ENCODE measurements around the gene GCC2. TPM values are rescaled to one million over a fixed set of nuclear protein-coding genes. Genes with fewer than 3 reads are reported as not detected.
"Not testable (repeated sequence)": the region's sequence is repeated elsewhere in the genome, so short reads cannot be mapped to it uniquely, and the experiment has no call there.

Gene GCC2
- total and polyA plus RNA-seq, 2 experiments from 2014 or later, result 39.4 to 48.1 TPM

GRCh38 chr2:108449410-108450130 lies 564 bp downstream of the GCC2 start:
- TF ChIP-seq CTCF (IDR thresholded peaks at IDR 0.05; ENCODE audit: poor library complexity) (no peak), EZH2 (IDR thresholded peaks at IDR 0.05; ENCODE audit: borderline replicate concordance) (no peak), EZH2phosphoT487 (IDR thresholded peaks at IDR 0.05; ENCODE audit: low read depth, severe bottlenecking, unreplicated experiment) (no peak)
- Histone ChIP-seq H3K27me3 (no peaks in the 10 kb centered on the region), H3K36me3 (replicated peaks; ENCODE audit: insufficient read depth, low read depth) (no peaks in the 10 kb centered on the region), H3K4me3 (peak overlapping the region; percentile 59), H3K4me1 (ENCODE audit: insufficient read depth) (peaks cover 6% of the 10 kb centered on the region), H3K9me2 (replicated peaks; ENCODE audit: insufficient read depth) (no peaks in the 10 kb centered on the region), H3K4me2 (peak overlapping the region; percentile 85), H4K20me1 (ENCODE audit: insufficient read depth, poor library complexity, severe bottlenecking) (no peaks in the 10 kb centered on the region), H3K27ac (peak overlapping the region; percentile 96), H3K9me3 (ENCODE audit: low read depth) (no peaks in the 10 kb centered on the region), H3K79me2 (peaks cover 40% of the 10 kb centered on the region), H2AFZ (peak overlapping the region; percentile 61)
- peak; percentile 36 for DNase-seq (ENCODE audit: low spot score)
- WGBS (ENCODE audit: low lambda C conversion rate, missing lambda C conversion rate), result 2% methylated on average over 20 of the region's 20 CpGs

DNA sequence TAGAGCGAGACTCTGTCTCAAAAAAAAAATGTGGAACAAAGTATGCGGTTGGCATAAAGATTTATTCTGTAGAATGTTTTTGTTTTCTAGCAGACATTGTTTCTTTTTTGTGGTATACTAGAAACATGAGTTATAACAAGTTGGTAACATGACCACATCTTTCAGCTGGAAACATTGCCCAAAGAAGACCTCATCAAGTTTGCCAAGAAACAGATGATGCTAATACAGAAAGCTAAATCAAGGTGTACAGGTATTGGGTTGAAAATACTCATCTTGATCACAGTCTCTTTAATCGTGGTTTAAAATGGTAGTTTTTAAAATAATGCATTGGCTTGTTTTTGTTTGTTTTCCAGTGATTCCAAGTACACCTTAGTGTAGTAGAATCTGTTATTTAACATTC lies 1.9 kb downstream of the GCC2 start:
- WGBS (ENCODE audit: low lambda C conversion rate, missing lambda C conversion rate), result 97% methylated on average over 3 of the region's 3 CpGs
- H3K27ac ChIP-seq, result peak overlapping the region; percentile 96
- H3K4me2 ChIP-seq, result peak overlapping the region; percentile 85

GRCh38 chr2:108451976-108452375 lies 3.0 kb downstream of the GCC2 start:
- DNase-seq (ENCODE audit: low spot score), result no peak
- peaks cover 5% of the 10 kb centered on the region for H3K9me3 ChIP-seq (ENCODE audit: low read depth)
- peaks cover 6% of the 10 kb centered on the region for H3K4me1 ChIP-seq (ENCODE audit: insufficient read depth)
- no peak overlapping the region for H3K27ac ChIP-seq
- H3K36me3 ChIP-seq (replicated peaks; ENCODE audit: insufficient read depth, low read depth), result no peaks in the 10 kb centered on the region
- H3K4me3 ChIP-seq, result no peak overlapping the region
- TF ChIP-seq EZH2phosphoT487 (IDR thresholded peaks at IDR 0.05; ENCODE audit: low read depth, severe bottlenecking, unreplicated experiment) (no peak), CTCF (IDR thresholded peaks at IDR 0.05; ENCODE audit: poor library complexity) (no peak), EZH2 (IDR thresholded peaks at IDR 0.05; ENCODE audit: borderline replicate concordance) (no peak)
- H4K20me1 ChIP-seq (ENCODE audit: insufficient read depth, poor library complexity, severe bottlenecking), result no peaks in the 10 kb centered on the region
- no peak overlapping the region for H3K4me2 ChIP-seq
- H2AFZ ChIP-seq, result no peak overlapping the region
- WGBS (ENCODE audit: low lambda C conversion rate, missing lambda C conversion rate), result 97% methylated on average over 4 of the region's 4 CpGs
- peaks cover 63% of the 10 kb centered on the region for H3K79me2 ChIP-seq
- no peaks in the 10 kb centered on the region for H3K27me3 ChIP-seq
- no peaks in the 10 kb centered on the region for H3K9me2 ChIP-seq (replicated peaks; ENCODE audit: insufficient read depth)

More for the DNA sequence above, 1.9 kb downstream of the GCC2 start:
- Histone ChIP-seq H3K27me3 (no peaks in the 10 kb centered on the region), H3K9me2 (replicated peaks; ENCODE audit: insufficient read depth) (no peaks in the 10 kb centered on the region), H4K20me1 (ENCODE audit: insufficient read depth, poor library complexity, severe bottlenecking) (no peaks in the 10 kb centered on the region), H3K4me3 (no peak overlapping the region), H2AFZ (no peak overlapping the region), H3K4me1 (ENCODE audit: insufficient read depth) (peaks cover 6% of the 10 kb centered on the region), H3K79me2 (peaks cover 53% of the 10 kb centered on the region), H3K36me3 (replicated peaks; ENCODE audit: insufficient read depth, low read depth) (no peaks in the 10 kb centered on the region), H3K9me3 (ENCODE audit: low read depth) (peaks cover 5% of the 10 kb centered on the region)
- TF ChIP-seq EZH2 (IDR thresholded peaks at IDR 0.05; ENCODE audit: borderline replicate concordance), result no peak
- TF ChIP-seq CTCF (IDR thresholded peaks at IDR 0.05; ENCODE audit: poor library complexity), result no peak
- no peak for TF ChIP-seq EZH2phosphoT487 (IDR thresholded peaks at IDR 0.05; ENCODE audit: low read depth, severe bottlenecking, unreplicated experiment)
- DNase-seq (ENCODE audit: low spot score), result no peak

GRCh38 chr2:108453530-108453929 lies 4.5 kb downstream of the GCC2 start:
- not testable (repeated sequence) for H3K27ac ChIP-seq; H3K4me1 ChIP-seq (ENCODE audit: insufficient read depth); H3K4me3 ChIP-seq; DNase-seq (ENCODE audit: low spot score); H3K27me3 ChIP-seq; H3K36me3 ChIP-seq (replicated peaks; ENCODE audit: insufficient read depth, low read depth); H3K9me2 ChIP-seq (replicated peaks; ENCODE audit: insufficient read depth); H3K4me2 ChIP-seq; H2AFZ ChIP-seq; H4K20me1 ChIP-seq (ENCODE audit: insufficient read depth, poor library complexity, severe bottlenecking)
- Histone ChIP-seq H3K79me2 (peaks cover 78% of the 10 kb centered on the region), H3K9me3 (ENCODE audit: low read depth) (peaks cover 12% of the 10 kb centered on the region)
- WGBS (ENCODE audit: low lambda C conversion rate, missing lambda C conversion rate), result 100% methylated on average over 4 of the region's 4 CpGs

Measured in hepatocyte (in vitro differentiated cells).